Left colon (tissue), 2 donors: ENCODE measurements around the gene EHMT1. TPM values are rescaled to one million over a fixed set of nuclear protein-coding genes. Genes with fewer than 3 reads are reported as not detected.
A peak's percentile ranks its signal among the peaks of the same experiment; 100 is the strongest.
"Not testable (repeated sequence)": the region's sequence is repeated elsewhere in the genome, so short reads cannot be mapped to it uniquely, and the experiment has no call there.

Source experiments
- ATAC-seq: fragments of 200-7000 bp; cut with Tn5 transposase; one replicate; pipeline ENCODE4 v1.9.1; 2020; ENCODE audit warnings: mild to moderate bottlenecking, moderate library complexity
- DNase-seq, 2 donors: peaks; one replicate each; pipeline ENCODE4 v3.0.0-alpha.2; 2020
- intact Hi-C, 2 donors: fragments of 100-400 bp; cut with DNase I in 1 of 2; cut with micrococcal nuclease in 1 of 2; formaldehyde crosslinking; loops; one replicate each; pipeline versions ENCODE4 v1.11.2 to v1.14.0; 2022; cut with DNase I, micrococcal nuclease
- total RNA-seq, 2 donors: library from RNA; stranded (reverse); fragmentation: NEBNext Ultra II Directional; extraction: Animal tissue kit (Norgen Biotek cat#: 25700); gene quantifications; one replicate each; pipeline ENCODE4 v1.2.1, GENCODE V29; 2021
- donor health status: DM: no; HTN: no; CAD: no.
- donor health status: DM: yes; HTN: yes; CAD: no.

Gene EHMT1
- total RNA-seq, 2 donors from 2014 or later = 72.2 to 98.4 TPM

DNA sequence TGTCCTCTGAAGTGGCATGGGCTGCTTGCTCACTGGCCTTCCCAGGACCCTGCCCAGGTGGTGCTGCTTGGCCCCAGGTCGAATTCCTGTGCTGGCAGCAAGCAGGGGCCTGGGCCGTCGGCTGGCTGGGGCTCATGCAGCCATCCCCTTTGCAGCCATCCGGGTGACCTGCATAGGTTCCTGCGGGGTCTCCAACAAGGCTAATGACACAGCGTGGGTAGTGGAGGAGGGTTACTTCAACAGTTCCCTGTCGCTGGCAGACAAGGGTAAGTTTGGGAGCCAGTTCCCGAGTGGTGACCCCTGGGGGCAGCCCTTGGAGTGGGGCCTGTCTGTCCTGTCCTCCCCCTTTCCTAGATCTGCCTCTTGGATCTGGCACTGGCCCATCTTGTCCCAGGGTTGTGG lies 6.1 kb upstream of the EHMT1 start:
- intact Hi-C loops = no loop called here
- ATAC-seq (no peak), DNase-seq (no peak)

DNA sequence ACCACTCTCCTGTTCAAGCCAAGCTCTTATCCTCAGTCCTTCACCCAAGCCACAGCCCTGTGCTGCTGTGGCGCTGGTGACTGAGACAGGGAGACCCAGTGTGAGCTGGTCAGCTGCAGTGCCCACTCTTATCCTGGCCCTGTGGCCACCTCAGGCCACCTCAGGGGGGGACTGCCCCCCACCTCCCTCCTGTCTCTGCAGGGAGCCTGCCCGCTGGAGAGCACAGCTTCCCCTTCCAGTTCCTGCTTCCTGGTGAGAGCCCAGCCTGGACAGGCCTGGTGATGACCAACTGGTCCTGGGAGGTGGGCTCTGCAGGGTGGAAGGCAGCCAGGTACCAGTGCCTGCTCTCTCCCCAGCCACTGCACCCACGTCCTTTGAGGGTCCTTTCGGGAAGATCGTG lies 5.5 kb upstream of the EHMT1 start:
- intact Hi-C loops = no loop called here
- DNase-seq (no peak), ATAC-seq (no peak)

DNA sequence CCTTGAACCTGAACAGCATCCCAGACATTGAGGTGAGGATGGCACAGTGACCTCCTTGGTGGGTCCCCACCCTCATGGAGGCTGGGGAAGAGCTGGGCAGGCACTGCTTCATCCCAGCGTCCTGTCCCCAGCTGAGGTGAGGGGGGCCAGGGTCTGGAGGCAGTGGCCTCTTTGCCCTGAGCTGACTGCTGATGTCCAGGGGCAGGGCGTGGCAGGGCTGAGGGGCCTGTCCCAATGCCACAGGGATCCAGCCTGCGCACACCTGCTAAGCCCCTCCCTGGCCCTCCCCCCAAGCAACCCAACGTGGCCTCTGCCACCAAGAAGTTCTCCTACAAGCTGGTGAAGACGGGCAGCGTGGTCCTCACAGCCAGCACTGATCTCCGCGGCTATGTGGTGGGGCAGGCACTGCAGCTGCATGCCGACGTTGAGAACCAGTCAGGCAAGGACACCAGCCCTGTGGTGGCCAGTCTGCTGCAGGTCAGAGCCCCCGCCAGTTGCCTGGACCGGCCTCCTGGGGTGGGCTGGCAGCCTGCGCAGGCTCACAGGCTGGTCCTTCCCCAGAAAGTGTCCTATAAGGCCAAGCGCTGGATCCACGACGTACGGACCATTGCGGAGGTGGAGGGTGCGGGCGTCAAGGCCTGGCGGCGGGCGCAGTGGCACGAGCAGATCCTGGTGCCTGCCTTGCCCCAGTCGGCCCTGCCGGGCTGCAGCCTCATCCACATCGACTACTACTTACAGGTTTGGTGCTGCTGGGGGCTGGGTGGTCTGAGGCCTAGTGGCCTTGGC lies 4.9 kb upstream of the EHMT1 start:
- ATAC-seq (no peak), DNase-seq (no peak)
- intact Hi-C loops = no loop called here

DNA sequence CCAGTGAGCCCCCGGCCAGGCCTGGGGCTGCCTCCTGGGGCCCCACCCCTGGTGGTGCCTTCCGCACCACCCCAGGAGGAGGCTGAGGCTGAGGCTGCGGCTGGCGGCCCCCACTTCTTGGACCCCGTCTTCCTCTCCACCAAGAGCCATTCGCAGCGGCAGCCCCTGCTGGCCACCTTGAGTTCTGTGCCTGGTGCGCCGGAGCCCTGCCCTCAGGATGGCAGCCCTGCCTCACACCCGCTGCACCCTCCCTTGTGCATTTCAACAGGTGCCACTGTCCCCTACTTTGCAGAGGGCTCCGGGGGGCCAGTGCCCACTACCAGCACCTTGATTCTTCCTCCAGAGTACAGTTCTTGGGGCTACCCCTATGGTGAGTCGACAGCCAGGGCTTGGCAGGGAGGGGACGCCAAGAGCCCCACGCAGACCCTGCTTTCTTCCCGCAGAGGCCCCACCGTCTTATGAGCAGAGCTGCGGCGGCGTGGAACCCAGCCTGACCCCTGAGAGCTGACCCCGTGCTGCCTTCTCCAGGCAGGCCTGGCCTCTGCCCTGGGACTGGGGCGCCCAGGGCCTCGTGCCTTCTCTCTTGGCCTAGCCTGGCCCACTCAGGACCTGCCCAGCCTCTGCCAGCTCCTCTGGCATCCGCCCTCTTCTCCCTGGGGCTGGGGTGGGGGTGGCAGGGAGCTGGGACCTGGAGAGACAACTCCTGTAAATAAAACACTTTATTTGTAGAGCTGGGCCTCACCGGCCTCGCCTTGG lies 4.0 kb upstream of the EHMT1 start:
- no peak for DNase-seq
- intact Hi-C loops = no loop called here
- ATAC-seq = no peak

DNA sequence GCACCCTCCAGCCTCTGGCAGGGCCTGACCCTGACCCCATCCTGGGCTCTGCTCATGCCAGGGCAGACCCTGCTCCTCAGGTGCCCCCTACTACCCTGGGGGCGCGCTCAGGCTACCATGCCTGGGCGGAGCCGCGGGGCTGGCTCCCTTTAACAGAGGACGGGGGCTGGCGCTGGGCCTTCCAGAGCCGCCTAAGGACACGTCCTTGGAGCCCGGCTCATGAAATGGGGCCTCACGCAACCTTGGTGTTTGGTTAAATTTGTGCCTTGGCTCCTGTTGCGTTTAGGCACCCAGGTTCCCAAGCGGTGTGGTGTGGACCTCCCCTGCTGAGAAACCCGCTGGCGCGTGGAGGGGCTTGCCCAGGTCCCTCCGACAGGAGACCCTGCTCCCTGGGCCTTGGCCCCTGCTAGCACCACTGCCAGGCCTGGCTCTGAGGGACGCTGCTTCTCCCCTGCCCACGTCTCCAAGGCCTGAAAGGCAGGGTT lies 3.4 kb upstream of the EHMT1 start:
- ATAC-seq = no peak
- intact Hi-C loops = no loop called here
- DNase-seq = no peak

DNA sequence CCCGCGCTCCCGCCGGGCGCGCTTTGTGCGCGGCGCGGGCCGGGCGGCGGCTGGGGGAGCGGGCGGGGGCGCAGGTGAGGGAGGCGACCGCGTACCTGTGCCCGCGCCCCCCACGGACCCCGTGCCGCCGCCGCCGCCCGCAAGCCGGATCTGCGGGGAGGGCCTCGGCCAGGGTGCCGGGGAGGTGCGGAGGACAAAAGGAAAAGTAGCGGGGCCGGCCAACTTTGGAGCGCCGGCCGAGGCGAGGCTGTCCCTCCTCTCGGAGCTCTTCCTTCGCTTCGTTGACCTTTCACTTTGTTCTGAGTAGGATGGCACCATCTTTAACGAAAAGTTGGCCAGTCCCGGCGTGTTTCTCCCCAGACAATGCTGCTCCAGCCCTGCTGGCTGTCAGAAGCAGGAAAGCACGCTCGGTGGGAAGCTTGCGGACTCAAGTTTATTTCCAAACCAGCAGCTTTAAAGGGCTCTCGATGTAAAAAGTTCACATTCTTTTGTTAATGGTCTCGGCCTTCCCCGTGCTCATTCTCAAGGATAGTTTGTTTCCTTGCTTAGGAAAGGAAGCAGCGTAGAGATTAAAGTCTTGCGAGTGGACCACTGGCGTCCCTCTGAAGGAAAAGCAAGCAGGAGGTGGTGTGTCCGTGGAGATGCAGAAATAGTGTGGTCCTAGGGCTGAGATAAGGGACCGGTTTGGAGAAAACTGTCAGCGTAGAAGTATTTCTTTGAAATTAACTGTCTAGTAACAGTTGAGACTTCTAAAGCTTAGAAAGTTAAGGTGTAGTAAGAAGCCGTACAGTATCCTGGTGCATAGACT lies 639 bp downstream of the EHMT1 start:
- peak; percentile 17 for ATAC-seq
- peak in 1 of 2 donors; percentile 53 for DNase-seq
- intact Hi-C loops = no loop called here

DNA sequence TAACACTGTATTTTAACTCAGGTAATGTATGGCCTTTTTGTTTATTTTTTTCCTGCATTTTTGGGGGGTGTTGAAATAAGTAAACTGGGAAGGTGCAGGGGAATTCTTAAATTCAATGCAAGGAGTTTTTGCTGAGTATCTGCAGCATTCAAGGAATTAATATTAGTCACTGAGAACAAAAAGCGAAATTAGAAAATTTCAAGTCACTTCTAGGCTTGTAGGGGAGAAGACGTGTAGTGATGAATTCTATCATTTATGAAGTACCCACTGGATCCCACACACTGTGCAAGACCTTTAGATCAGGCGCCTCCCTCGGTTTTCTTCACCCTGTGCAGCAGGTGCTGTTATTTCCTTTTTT lies 1.2 kb downstream of the EHMT1 start:
- intact Hi-C loops = no loop called here
- no peak for ATAC-seq
- DNase-seq = no peak

DNA sequence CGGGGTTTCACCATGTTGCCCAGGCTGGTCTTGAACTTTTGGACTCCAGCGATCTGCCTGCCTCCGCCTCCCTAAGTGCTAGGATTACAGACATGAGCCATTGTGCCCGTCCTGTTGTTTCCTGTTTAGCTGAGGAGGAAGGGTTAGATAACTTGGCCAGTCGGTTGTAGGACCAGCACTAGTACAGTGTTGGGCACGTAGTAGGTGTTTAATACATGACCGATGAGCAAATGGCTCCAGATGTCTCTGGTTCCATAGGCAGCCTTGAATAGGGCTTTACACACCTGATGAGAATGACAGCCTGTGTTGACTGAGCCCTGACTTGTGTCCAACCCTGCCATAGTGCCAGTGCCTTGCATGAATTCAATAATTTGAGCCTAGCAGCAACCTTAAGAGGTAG lies 1.8 kb downstream of the EHMT1 start:
- DNase-seq = no peak
- intact Hi-C loops = no loop called here
- no peak for ATAC-seq

DNA sequence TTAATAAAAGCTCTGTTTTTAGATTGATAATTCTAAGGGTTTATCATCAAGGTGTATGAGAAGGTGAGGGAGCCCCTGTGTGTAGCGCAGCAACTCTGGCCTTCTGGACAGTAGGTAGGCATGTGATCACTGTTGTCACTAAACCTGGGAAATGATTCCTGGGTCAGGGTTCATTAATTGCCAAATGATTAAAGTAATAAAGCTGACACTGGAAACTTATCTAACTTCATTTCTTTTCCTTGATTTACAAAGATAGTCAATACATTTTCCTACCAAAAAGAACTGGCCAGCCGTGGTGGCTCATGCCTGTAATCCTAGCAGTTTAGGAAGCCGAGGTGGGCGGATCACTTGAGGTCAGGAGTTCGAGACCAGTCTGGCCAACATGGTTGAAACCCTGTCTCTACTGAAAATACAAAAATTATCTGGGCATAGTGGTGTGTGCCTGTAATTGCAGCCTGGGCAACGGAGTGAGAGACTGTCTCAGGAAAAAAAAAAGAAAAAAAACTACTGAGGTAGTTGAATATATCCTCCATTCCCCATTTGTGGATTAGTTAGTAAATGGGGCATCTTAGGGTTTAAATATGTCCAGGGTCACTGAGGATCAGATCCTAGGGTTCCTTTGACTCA lies 2.4 kb downstream of the EHMT1 start:
- DNase-seq = no peak
- intact Hi-C loops = no loop called here
- no peak for ATAC-seq

DNA sequence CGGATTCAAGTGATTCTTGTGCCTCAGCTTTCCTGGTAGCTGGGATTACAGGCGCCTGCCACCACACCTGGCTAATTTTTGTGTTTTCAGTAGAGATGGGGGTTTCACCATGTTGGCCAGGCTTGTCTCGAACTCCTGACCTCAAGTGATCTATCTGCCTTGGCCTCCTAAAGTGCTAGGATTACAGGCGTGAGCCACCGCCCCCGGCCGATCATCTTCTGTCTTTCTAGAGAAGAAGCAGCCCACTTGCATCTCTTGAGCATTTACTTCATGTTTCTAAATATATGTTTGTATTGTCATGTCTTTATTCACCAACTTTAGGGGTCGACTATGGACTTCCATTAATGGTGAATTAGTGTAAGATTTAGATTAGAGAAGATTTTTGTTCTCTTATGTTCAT lies 3.4 kb downstream of the EHMT1 start:
- DNase-seq, ATAC-seq: not testable (repeated sequence)

DNA sequence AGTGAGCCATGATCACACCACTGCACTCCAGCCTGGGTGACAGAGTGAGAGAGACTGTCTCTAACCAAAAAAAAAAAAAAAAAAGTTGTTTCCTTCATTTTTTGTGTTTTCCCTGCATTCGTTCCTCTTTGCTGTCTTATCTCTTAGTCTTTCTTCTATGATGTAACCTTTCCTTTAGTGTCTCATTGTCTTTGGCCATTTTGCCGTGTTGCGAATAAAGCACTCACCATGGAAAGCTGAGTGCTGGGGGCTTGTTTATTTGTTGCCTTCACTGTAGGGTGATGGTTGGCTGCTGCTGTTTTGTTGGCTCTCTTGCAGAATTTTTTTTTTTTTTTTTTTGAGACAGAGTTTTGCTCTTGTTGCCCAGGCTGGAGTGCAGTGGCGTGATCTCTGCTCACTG lies 7.7 kb downstream of the EHMT1 start:
- intact Hi-C loops = no loop called here
- DNase-seq (no peak), ATAC-seq (no peak)

More for the DNA sequence above, 3.4 kb downstream of the EHMT1 start:
- intact Hi-C loops = not testable (repeated sequence)

DNA sequence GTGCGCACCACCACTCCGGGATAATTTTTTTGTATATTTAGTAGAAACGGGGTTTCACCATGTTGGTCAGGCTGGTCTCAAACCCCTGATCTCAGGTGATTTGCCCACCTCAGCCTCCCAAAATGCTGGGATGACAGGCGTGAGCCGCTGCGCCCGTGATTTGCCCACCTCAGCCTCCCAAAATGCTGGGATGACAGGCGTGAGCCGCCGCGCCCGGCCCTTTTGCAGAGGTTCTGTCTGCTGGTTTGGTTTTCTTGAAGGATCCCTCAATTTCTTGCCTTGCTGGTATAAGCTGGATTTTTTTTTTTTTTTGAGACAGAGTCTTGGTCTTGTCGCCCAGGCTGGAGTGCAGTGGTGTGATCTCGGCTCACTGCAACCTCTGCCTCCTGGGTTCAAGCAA lies 8.6 kb downstream of the EHMT1 start:
- ATAC-seq, intact Hi-C loops, DNase-seq: not testable (repeated sequence)

DNA sequence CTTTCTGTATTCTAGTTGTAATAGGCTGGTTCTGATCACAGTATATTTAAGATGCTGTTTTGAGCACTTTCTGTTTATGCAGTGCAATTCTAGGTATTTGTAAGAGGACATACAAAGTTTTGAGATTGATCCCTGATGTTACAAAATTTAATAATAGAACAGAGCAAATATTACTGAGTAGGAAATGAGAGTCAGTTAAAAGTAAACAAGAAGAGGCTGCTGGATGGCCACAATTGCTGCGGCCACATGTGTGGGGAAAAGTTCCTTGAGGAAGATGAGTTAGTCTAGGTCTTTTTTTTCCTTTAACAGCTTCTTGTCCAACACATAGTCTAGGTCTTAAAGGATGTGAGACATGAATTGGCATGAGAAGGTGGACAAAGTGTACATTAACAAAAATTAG lies 11.3 kb downstream of the EHMT1 start:
- intact Hi-C loops = no loop called here
- ATAC-seq = no peak
- no peak for DNase-seq

DNA sequence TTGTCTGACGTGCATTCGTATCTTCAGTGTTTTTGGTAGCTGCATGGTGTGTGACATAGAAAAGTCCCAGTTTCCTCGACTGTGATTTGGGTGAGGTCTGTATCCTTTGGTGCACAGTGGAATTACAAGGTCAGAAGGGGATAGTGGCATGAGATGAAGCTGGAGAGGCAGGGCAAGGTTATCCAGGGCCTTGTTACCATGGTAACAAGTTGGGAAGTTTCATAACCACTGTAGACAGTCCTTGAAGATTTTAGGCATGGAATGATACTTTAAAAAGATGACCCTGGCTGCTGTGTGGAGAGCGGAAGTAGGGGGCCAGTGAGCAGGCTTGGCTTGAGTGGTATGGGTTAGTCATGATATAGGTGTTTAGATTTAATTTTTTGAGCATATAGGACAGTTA lies 11.9 kb downstream of the EHMT1 start:
- no peak for ATAC-seq
- intact Hi-C loops = no loop called here
- DNase-seq = no peak

DNA sequence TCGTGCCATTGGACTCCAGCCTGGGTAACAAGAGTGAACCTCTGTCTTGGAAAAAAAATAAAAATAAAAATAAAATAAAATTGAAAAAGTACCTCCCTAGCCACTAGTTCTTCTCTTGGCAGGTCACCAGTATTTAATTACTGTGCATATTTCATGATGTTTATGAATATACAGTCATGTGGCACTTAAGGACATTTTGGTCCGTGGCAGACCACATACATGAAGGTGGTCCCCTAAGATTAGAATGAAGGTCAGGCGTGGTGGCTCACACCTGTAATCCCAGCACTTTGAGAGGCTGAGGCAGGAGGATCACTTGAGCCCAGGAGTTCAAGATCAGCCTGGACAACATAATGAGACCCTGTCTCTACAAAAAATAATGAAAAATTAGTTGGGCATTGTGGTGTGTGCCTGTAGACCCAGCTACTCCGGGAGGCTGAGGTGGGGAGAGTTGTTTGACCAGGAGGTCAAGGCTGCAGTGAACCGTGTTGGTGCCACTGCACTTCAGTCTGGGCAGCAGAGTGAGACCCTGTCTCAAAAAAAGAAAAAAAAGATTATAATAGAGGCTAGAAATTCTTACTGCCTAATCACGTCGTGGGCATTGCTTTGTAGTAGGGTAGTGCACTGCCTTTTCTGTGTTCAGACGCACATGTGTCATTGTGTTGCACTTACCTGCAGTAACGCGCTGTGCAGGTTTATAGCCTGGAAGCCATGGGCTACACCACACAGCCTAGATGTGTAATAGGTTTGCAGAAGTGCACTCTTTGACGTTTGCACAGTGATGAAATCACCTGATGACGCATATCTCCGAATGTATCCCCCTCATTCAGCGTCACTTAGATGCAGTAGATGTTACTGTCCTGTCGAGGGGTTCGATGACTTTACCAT lies 12.8 kb downstream of the EHMT1 start:
- ATAC-seq (no peak), DNase-seq (no peak)
- intact Hi-C loops = no loop called here

DNA sequence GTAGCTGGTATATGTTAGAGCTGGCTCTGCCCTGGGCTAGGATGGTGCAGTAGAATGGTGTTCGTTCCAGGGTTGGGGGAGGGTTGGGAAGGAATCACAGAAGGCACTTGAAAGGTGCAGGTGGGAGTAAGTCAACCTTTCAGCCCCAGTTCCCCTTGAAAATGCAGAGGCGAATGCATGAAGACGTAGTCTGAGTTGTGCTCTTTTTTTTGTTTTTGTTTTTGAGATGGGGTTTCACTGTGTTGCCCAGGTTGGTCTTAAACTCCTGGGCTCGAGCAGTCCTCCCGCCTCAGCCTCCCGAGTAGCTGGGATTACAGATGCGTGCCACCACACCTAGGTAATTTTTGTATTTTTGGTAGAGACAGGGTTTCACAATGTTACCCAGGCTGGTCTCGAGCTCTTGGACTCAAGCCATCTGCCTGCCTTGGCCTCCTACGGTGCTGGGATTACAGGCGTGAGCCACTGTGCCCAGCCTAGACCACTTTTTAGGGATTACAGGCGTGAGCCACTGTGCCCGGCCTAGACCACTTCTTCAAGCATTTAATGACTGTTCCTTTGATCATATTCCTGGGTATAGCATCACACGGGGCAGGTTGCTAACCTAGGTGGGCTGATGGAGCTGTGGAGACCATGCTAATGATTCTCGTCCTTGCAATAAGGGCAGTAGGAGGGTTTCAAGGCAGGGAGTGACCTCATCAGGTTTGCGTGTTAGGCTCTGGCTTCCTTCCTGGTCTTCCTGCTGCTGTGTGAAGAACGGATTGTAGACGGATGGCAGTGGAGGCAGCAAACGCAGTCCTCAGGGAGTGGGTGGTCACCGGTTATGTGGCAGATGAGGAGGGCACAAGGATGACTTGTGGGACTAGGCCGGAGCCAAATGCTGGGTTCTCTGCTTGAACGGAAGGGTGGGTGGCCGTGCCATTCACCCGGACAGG lies 13.7 kb downstream of the EHMT1 start:
- no peak for ATAC-seq
- intact Hi-C loops = no loop called here
- no peak for DNase-seq

DNA sequence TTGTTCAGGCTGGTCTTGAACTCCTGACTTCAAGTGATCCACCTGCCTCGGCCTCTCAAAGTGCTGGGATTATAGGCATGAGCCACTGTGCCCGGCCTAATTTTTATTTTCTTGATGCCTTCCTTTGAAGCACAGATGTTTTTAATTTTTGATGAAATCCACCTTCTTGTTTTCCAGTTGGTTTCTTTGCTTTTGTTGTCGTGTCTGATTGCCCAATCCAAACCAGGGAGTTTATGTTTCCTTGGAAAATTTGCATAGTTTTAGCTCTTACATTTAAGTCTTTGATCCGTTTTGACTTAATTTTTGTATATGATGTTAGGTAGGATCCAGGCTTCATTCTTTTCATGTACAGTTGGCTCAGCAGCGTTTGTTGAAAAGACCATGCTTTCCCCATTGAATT lies 15.2 kb downstream of the EHMT1 start:
- intact Hi-C loops = no loop called here
- DNase-seq (no peak), ATAC-seq (no peak)
